ENCODE results near the gene AIG1.
"Not testable (repeated sequence)": the region's sequence is repeated elsewhere in the genome, so short reads cannot be mapped to it uniquely, and the experiment has no call there.

Gene AIG1

GRCh38 chr6:143290206-143290605, 229.5 kb downstream of the AIG1 start:
- no peak for DNase-seq

- DNase-seq, result no peak
Observed at GRCh38 chr6:143293523-143293922, 232.8 kb downstream of the AIG1 start.

GRCh38 chr6:143294265-143294860, 233.7 kb downstream of the AIG1 start:
- DNase-seq, result no peak

- no peak for DNase-seq
Observed at GRCh38 chr6:143295932-143296331, 235.2 kb downstream of the AIG1 start.

GRCh38 chr6:143298071-143298470, 237.4 kb downstream of the AIG1 start:
- DNase-seq, result no peak

- DNase-seq, result no peak
Observed at GRCh38 chr6:143299253-143300166, 238.8 kb downstream of the AIG1 start.

GRCh38 chr6:143301188-143301587, 240.5 kb downstream of the AIG1 start:
- no peak for DNase-seq

GRCh38 chr6:143307760-143308159, 247.1 kb downstream of the AIG1 start:
- DNase-seq, result not testable (repeated sequence)

- no peak for DNase-seq
Observed at GRCh38 chr6:143313163-143313562, 252.5 kb downstream of the AIG1 start.

GRCh38 chr6:143321491-143322086, 260.9 kb downstream of the AIG1 start:
- DNase-seq, result no peak

- DNase-seq, result no peak
Observed at GRCh38 chr6:143322386-143322785, 261.7 kb downstream of the AIG1 start.

GRCh38 chr6:143323729-143324470, 263.2 kb downstream of the AIG1 start:
- DNase-seq, result no peak

- no peak for DNase-seq
Observed at GRCh38 chr6:143325379-143326140, 264.9 kb downstream of the AIG1 start.

GRCh38 chr6:143328876-143329275, 268.2 kb downstream of the AIG1 start:
- DNase-seq, result no peak

GRCh38 chr6:143329323-143329722, 268.6 kb downstream of the AIG1 start:
- no peak for DNase-seq

GRCh38 chr6:143331362-143331761, 270.7 kb downstream of the AIG1 start:
- DNase-seq, result no peak

- no peak for DNase-seq
Observed at GRCh38 chr6:143332153-143332845, 271.6 kb downstream of the AIG1 start.

- no peak for DNase-seq
Observed at GRCh38 chr6:143333081-143333480, 272.4 kb downstream of the AIG1 start.

- no peak for DNase-seq
Observed at GRCh38 chr6:143333749-143334520, 273.2 kb downstream of the AIG1 start.

GRCh38 chr6:143335865-143336264, 275.2 kb downstream of the AIG1 start:
- DNase-seq, result no peak
